Endothelial cell of umbilical vein (primary cell): Measurements from ENCODE around the gene RPS6KA6.

Experiments used
- EZH2 ChIP-seq: IDR thresholded peaks from 2 replicates; pipeline ENCODE4 v1.6.1; 2012; ENCODE audit warnings: borderline replicate concordance, low read depth, mild to moderate bottlenecking, moderate library complexity, low read length, inconsistent platforms; ENCODE audit not compliant: severe bottlenecking
- GATA2 ChIP-seq: IDR thresholded peaks from 2 replicates; pipeline ENCODE4 v1.7.0; 2011; ENCODE audit warnings: low read depth, mild to moderate bottlenecking, moderate library complexity, mixed read lengths, low read length; ENCODE audit not compliant: insufficient read length, insufficient read depth
- JUN ChIP-seq: IDR thresholded peaks from 2 replicates; pipeline ENCODE4 v1.6.1; 2011; ENCODE audit warnings: borderline replicate concordance, low read depth; ENCODE audit not compliant: insufficient read length, insufficient read depth
- MYC ChIP-seq: IDR thresholded peaks from one replicate; pipeline ENCODE4 v1.6.1; 2011; ENCODE audit warnings: mild to moderate bottlenecking, low read depth, low read length
- POLR2A ChIP-seq: IDR thresholded peaks from 2 replicates; pipeline ENCODE4 v1.6.1; 2012; ENCODE audit warnings: low read depth, mild to moderate bottlenecking, control low read depth, low read length
- POLR2AphosphoS5 ChIP-seq: IDR thresholded peaks from 2 replicates; pipeline ENCODE4 v1.6.1; 2012; ENCODE audit warnings: low read depth, mild to moderate bottlenecking, control low read depth, low read length, moderate library complexity; ENCODE audit not compliant: insufficient read depth
- TF ChIP-seq, protein P1 (sequence below), 2 donors: IDR thresholded peaks; 1 replicate in 1 of 2; 2 replicates in 1 of 2; pipeline ENCODE4 v1.5.1; 2011; ENCODE audit warnings: low read length in 2 of 2, mild to moderate bottlenecking in 2 of 2, moderate library complexity in 2 of 2, control low read depth in 1 of 2, inconsistent platforms in 1 of 2, low read depth in 1 of 2; ENCODE audit not compliant: insufficient read depth in 1 of 2; ENCODE audit errors: extremely low read depth in 1 of 2

DNA sequence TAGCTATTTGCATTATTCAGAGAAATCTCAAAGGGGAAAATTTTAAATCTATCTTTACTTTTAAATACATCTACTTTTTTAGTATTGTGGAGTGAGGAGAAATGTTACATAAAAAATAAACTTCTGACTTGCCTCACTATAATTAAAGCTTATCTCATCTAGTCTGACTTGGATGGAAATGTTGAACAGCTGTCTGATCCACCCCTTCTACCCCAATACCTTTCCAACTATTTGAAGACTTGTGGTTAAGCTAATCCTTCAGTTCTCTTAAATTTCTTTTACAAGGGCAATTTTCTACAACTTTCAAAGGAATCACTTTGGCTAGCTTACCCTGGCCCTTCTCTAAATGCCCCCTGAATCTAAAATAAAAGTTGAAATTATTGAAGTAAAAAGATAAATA, 17.3 kb upstream of the RPS6KA6 start:
- TF ChIP-seq POLR2AphosphoS5 (no peak), POLR2A (no peak), GATA2 (no peak), MYC (no peak), EZH2 (no peak), JUN (no peak)
- TF ChIP-seq, protein P1, sequence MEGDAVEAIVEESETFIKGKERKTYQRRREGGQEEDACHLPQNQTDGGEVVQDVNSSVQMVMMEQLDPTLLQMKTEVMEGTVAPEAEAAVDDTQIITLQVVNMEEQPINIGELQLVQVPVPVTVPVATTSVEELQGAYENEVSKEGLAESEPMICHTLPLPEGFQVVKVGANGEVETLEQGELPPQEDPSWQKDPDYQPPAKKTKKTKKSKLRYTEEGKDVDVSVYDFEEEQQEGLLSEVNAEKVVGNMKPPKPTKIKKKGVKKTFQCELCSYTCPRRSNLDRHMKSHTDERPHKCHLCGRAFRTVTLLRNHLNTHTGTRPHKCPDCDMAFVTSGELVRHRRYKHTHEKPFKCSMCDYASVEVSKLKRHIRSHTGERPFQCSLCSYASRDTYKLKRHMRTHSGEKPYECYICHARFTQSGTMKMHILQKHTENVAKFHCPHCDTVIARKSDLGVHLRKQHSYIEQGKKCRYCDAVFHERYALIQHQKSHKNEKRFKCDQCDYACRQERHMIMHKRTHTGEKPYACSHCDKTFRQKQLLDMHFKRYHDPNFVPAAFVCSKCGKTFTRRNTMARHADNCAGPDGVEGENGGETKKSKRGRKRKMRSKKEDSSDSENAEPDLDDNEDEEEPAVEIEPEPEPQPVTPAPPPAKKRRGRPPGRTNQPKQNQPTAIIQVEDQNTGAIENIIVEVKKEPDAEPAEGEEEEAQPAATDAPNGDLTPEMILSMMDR (IDR thresholded peaks at IDR 0.05; ENCODE audit: extremely low read depth in 1 of 2, insufficient read depth in 1 of 2, low read depth in 1 of 2, low read length in 2 of 2): no peak
